OCI-LY7 (cell line): Measurements from ENCODE around the gene MPPED1. TPM values are rescaled to one million over a fixed set of nuclear protein-coding genes. Genes with fewer than 3 reads are reported as not detected.
A peak's percentile ranks its signal among the peaks of the same experiment; 100 is the strongest.

ENCODE experiments used
- BruUV-seq: library from RNA; stranded (reverse); fragments of 400-500 nt; replicated peaks from 2 replicates; lab custom pipeline; 2021; lab: Mats Ljungman, UMichigan
- CTCF ChIA-PET: fragments of 300-600 bp; sonication (Branson Sonifier 250); formaldehyde crosslinking; loops from one replicate; lab custom pipeline; 2022; ENCODE audit warnings: antibody characterized with exemption; ENCODE audit not compliant: unreplicated experiment; lab: Charles Lee
- POLR2A ChIA-PET: fragments of 300-600 bp; sonication (Branson Sonifier 250); formaldehyde crosslinking; loops from one replicate; lab custom pipeline; 2022; ENCODE audit warnings: antibody characterized with exemption; lab: Charles Lee
- DNase-seq: peaks from one replicate; pipeline ENCODE4 v3.0.0-alpha.2; 2015; ENCODE audit warnings: low spot score
- H2AFZ ChIP-seq: fragments of 200-600 bp; sonication (generic), shearing (Covaris generic); 2 replicates; pipeline ENCODE4 v1.6.1; 2014; ENCODE audit warnings: mild to moderate bottlenecking, antibody characterized with exemption, low read length, moderate library complexity
- H3K27ac ChIP-seq: fragments of 200-600 bp; sonication (generic); 2 replicates; pipeline ENCODE4 v1.5.1; 2014; ENCODE audit warnings: mixed run types, low read depth, mild to moderate bottlenecking, moderate library complexity, low read length, inconsistent platforms; ENCODE audit not compliant: poor library complexity, severe bottlenecking
- H3K36me3 ChIP-seq: fragments of 200-600 bp; sonication (generic); 2 replicates; pipeline ENCODE4 v1.6.1; 2014; ENCODE audit warnings: mild to moderate bottlenecking, antibody characterized with exemption, low read length, moderate library complexity, mixed read lengths; ENCODE audit not compliant: insufficient read depth
- H3K4me1 ChIP-seq: fragments of 200-600 bp; sonication (generic); 2 replicates; pipeline ENCODE4 v1.5.1; 2014; ENCODE audit warnings: mild to moderate bottlenecking, low read length; ENCODE audit not compliant: insufficient read depth, poor library complexity, severe bottlenecking
- H3K4me2 ChIP-seq: fragments of 200-600 bp; sonication (generic); 2 replicates; pipeline ENCODE4 v1.6.1; 2014; ENCODE audit warnings: mild to moderate bottlenecking, low read length
- H3K4me3 ChIP-seq: fragments of 200-600 bp; sonication (generic); 2 replicates; pipeline ENCODE4 v1.5.1; 2014; ENCODE audit warnings: mild to moderate bottlenecking, low read depth, low read length; ENCODE audit not compliant: poor library complexity, severe bottlenecking
- H3K79me2 ChIP-seq: fragments of 200-600 bp; sonication (generic); 2 replicates; pipeline ENCODE4 v1.6.1; 2016; ENCODE audit warnings: low read depth, mild to moderate bottlenecking, low read length, moderate library complexity, mixed read lengths; ENCODE audit not compliant: insufficient read depth
- H3K9me2 ChIP-seq: fragments of 200-600 bp; sonication (generic); 2 replicates; pipeline ENCODE4 v1.6.1; 2016; ENCODE audit warnings: mild to moderate bottlenecking, low read length, mixed read lengths; ENCODE audit not compliant: insufficient read depth
- H3K9me3 ChIP-seq: fragments of 200-600 bp; sonication (generic); 2 replicates; pipeline ENCODE4 v1.6.1; 2014; ENCODE audit warnings: mild to moderate bottlenecking, mixed run types, low read length, mixed read lengths
- H4K20me1 ChIP-seq: fragments of 200-600 bp; sonication (generic); 2 replicates; pipeline ENCODE4 v1.6.1; 2014; ENCODE audit warnings: mild to moderate bottlenecking, antibody characterized with exemption, low read length, moderate library complexity, mixed read lengths; ENCODE audit not compliant: insufficient read depth
- CTCF ChIP-seq: fragments of 200-600 bp; sonication (generic); conservative IDR thresholded peaks from 2 replicates; pipeline ENCODE4 v1.5.1; 2014; ENCODE audit warnings: mild to moderate bottlenecking, antibody characterized with exemption, low read length, moderate library complexity, mixed read lengths
- EZH2phosphoT487 ChIP-seq: fragments of 200-600 bp; sonication (generic); IDR thresholded peaks from 2 replicates; pipeline ENCODE4 v1.6.1; 2018; ENCODE audit warnings: low read depth, borderline replicate concordance, mild to moderate bottlenecking, mixed run types, antibody characterized with exemption, low read length, moderate library complexity, mixed read lengths
- intact Hi-C: fragments of 100-400 bp; cut with micrococcal nuclease; formaldehyde crosslinking; loops from one replicate; pipeline ENCODE4 v1.10.0; 2022; ENCODE audit not compliant: unreplicated experiment
- total RNA-seq, 2 experiments: library from RNA; depleted of rRNA in 1 of 2; stranded (reverse); fragments of >200 nt in 1 of 2; shearing (Covaris generic) in 1 of 2; gene quantifications; 2 replicates each; pipeline ENCODE4 v1.2.3, GENCODE V29; 2014 to 2022

The MPPED1 gene
- total RNA-seq, 2 experiments from 2014 or later = not detected

- DNase-seq = no peak
- BruUV-seq = no TSS peak
- TF ChIP-seq EZH2phosphoT487 (no peak), CTCF (no peak)
- Histone ChIP-seq H3K79me2 (no peaks in the 10 kb centered on the region), H3K4me1 (no peaks in the 10 kb centered on the region), H3K27ac (no peak overlapping the region), H2AFZ (no peak overlapping the region), H3K9me2 (no peaks in the 10 kb centered on the region), H3K4me3 (no peak overlapping the region), H3K36me3 (no peaks in the 10 kb centered on the region), H3K4me2 (no peak overlapping the region), H3K9me3 (no peaks in the 10 kb centered on the region), H4K20me1 (no peaks in the 10 kb centered on the region)
- CTCF ChIA-PET = no interaction called here
- intact Hi-C loops = no loop called here
- POLR2A ChIA-PET = no interaction called here
Observed at GRCh38 chr22:43387815-43388214, 24.0 kb upstream of the MPPED1 start.

GRCh38 chr22:43388420-43388851 is 23.4 kb upstream of the MPPED1 start:
- intact Hi-C loops = no loop called here
- H3K4me1 ChIP-seq = no peaks in the 10 kb centered on the region
- POLR2A ChIA-PET = no interaction called here
- no peak overlapping the region for H3K4me3 ChIP-seq
- H4K20me1 ChIP-seq = no peaks in the 10 kb centered on the region
- peak; percentile 57 for DNase-seq
- no peak overlapping the region for H3K27ac ChIP-seq
- H2AFZ ChIP-seq = no peak overlapping the region
- H3K36me3 ChIP-seq = no peaks in the 10 kb centered on the region
- H3K79me2 ChIP-seq = no peaks in the 10 kb centered on the region
- CTCF ChIA-PET = no interaction called here
- peak; percentile 91 for TF ChIP-seq CTCF
- no peak for TF ChIP-seq EZH2phosphoT487
- no peak overlapping the region for H3K4me2 ChIP-seq
- BruUV-seq = no TSS peak
- H3K9me2 ChIP-seq = no peaks in the 10 kb centered on the region
- no peaks in the 10 kb centered on the region for H3K9me3 ChIP-seq

GRCh38 chr22:43389227-43389836 is 22.5 kb upstream of the MPPED1 start:
- CTCF ChIA-PET = no interaction called here
- intact Hi-C loops = no loop called here
- no peaks in the 10 kb centered on the region for H3K36me3 ChIP-seq
- BruUV-seq = no TSS peak
- no peak overlapping the region for H3K27ac ChIP-seq
- TF ChIP-seq EZH2phosphoT487 (no peak), CTCF (no peak)
- H3K9me2 ChIP-seq = no peaks in the 10 kb centered on the region
- H3K4me1 ChIP-seq = no peaks in the 10 kb centered on the region
- H4K20me1 ChIP-seq = no peaks in the 10 kb centered on the region
- H3K4me2 ChIP-seq = no peak overlapping the region
- no peak for DNase-seq
- POLR2A ChIA-PET = no interaction called here
- H3K9me3 ChIP-seq = no peaks in the 10 kb centered on the region
- no peaks in the 10 kb centered on the region for H3K79me2 ChIP-seq
- H3K4me3 ChIP-seq = no peak overlapping the region
- H2AFZ ChIP-seq = no peak overlapping the region
